ENCODE measurements around the gene ARID5B. TPM values are rescaled to one million over a fixed set of nuclear protein-coding genes. Genes with fewer than 3 reads are reported as not detected.
A peak's percentile ranks its signal among the peaks of the same experiment; 100 is the strongest.

ARID5B gene
- 9.4 and 11.6 TPM in 2 replicates for total RNA-seq

- peak; percentile 65 to 70 for DNase-seq (ENCODE audit: low read depth in 2 of 2)
Observed at GRCh38 chr10:61900829-61901792, at the start of gene ARID5B. Gene ARID5B, plus strand, starts transcription at chr10:61901699. Its CDS starts 11 bp downstream, at chr10:61901710.

DNA sequence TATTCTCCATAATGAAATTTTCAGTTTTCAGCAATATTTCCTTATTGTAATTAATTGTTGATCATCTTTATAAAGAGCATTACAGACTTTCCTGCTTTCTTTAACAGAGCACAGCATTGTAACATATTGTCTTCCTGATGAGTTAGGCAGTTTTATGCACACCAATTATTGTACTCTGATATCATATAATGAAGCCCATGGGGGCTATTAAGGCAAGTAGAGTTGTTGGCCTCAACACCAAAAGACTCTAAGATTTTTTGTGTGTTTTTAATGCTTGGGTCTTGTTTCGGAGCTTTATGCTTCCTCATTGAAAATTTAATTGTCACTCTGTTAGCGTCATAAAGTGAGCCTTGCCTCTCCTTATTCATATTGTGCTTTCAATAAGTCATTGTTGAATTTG, 49.2 kb upstream of the ARID5B start:
- no peak for DNase-seq (ENCODE audit: low read depth in 2 of 2)

DNA sequence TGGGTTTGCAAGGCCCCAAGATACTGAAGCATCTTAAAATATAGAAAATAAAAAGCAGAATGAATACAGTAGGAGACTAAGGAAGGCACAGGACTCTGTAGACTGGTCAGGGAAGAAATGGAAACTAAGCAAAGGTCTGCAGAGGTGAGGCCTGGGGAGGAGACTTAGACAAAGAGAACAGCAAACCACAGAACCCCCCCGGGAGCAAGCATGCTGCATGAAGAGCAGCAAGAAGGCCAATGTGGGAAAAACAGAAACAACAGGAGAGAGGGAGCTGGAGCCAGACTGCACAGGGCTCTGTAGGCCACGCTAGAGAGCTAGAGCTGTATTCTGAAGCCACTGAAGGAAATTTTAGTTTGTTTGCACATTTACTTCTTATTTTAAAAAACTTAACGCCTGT, 45.7 kb upstream of the ARID5B start:
- DNase-seq (ENCODE audit: low read depth in 2 of 2) = no peak

- DNase-seq (ENCODE audit: low read depth in 2 of 2) = no peak
Observed at GRCh38 chr10:61857746-61858145, 43.8 kb upstream of the ARID5B start.

GRCh38 chr10:61859786-61860185, 41.7 kb upstream of the ARID5B start:
- no peak for DNase-seq (ENCODE audit: low read depth in 2 of 2)

GRCh38 chr10:61860964-61861758, 40.3 kb upstream of the ARID5B start:
- no peak for DNase-seq (ENCODE audit: low read depth in 2 of 2)

DNA sequence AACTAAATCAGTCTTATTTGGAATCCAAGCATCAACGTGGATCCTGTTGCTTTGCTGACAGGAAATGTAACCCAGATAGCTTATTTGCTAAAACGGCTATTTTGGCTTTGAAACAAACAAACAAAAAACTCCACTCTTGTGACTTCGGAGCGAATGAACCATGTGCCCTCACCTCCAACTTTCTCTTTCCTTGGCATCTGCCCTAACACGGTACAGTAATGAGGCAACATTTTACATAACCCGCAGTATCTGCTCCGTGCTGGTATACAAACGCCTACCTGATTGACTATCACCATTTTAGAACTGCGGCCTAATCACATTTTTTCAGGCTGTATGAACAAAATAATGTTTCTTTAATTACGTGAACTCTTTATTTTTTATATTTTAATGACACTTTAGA, 37.5 kb upstream of the ARID5B start:
- DNase-seq (ENCODE audit: low read depth in 2 of 2) = no peak

GRCh38 chr10:61866700-61867368, 34.7 kb upstream of the ARID5B start:
- no peak for DNase-seq (ENCODE audit: low read depth in 2 of 2)

DNA sequence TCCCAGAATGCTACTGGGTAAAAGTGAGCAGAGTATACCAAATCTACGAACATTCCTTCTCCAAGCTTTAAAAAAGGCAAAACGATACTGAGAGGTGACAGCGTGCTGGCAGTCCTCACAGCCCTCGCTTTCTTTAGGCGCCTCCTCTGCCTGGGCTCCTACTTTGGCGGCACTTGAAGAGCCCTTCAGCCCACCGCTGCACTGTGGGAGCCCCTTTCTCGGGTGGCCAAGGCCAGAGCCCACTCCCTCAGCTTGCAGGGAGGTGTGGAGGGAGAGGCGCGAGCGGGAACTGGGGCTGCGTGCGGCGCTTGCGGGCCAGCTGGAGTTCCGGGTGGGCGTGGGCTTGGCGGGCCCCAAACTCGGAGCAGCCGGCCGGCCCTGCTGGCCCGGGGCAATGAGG, 34.1 kb upstream of the ARID5B start:
- peak in 1 of 2 donors; percentile 5 for DNase-seq (ENCODE audit: low read depth in 2 of 2)

DNA sequence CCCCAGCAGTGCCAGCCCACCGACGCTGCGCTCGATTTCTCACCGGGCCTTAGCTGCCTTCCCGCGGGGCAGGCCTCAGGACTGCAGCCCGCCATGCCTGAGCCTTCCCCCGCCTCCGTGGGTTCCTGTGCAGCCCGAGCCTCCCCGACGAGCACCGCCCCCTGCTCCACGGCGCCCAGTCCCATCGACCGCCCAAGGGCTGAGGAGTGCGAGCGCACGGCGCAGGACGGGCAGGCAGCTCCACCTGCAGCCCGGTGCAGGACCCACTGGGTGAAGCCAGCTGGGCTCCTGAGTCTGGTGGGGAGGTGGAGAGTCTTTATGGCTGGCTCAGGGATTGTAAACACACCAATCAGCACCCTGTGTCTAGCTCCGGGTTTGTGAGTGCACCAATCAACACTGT, 33.7 kb upstream of the ARID5B start:
- DNase-seq (ENCODE audit: low read depth in 2 of 2) = peak; percentile 2 to 53

- no peak for DNase-seq (ENCODE audit: low read depth in 2 of 2)
Observed at GRCh38 chr10:61869041-61869675, 32.3 kb upstream of the ARID5B start.

- peak in 1 of 2 donors; percentile 19 for DNase-seq (ENCODE audit: low read depth in 2 of 2)
Observed at GRCh38 chr10:61869774-61870525, 31.5 kb upstream of the ARID5B start.

GRCh38 chr10:61870526-61870895, 31.0 kb upstream of the ARID5B start:
- DNase-seq (ENCODE audit: low read depth in 2 of 2) = no peak

DNA sequence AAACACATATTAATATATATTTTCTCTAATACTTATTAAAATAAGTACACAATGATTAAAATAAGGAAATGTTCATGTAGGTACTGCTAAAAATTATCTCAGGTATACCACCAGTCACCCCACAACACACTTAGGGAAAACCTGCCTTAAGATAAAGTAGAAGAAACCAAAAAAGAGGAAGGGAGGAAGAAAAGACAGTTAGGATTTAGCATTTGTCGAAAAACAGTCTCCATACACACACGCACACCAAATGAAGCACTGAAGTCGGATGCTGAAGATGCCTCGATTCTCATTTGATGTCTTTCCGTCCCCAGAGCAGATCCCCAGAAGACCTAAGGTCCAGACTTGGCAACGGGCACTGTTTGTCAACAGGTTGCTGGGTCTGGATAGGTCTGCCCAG, 30.0 kb upstream of the ARID5B start:
- no peak for DNase-seq (ENCODE audit: low read depth in 2 of 2)

GRCh38 chr10:61877887-61878739, 23.4 kb upstream of the ARID5B start:
- DNase-seq (ENCODE audit: low read depth in 2 of 2) = no peak

DNA sequence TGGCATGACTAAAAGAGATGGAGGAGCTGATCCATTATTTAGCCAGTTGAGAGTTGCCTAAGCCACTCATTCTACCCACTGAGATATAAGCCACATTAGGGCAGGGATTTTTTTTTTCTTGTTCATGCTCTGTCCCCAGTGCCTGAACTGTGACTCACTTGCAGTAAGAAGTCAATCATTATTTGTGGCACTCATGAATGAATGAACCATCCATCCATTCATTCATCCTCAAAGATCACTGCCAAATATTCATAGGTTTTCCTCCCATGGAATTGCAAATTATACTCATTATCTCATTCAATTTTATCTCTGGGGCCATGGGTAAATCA, 22.8 kb upstream of the ARID5B start:
- DNase-seq (ENCODE audit: low read depth in 2 of 2) = no peak

- DNase-seq (ENCODE audit: low read depth in 2 of 2) = no peak
Observed at GRCh38 chr10:61882621-61883370, 18.7 kb upstream of the ARID5B start.

DNA sequence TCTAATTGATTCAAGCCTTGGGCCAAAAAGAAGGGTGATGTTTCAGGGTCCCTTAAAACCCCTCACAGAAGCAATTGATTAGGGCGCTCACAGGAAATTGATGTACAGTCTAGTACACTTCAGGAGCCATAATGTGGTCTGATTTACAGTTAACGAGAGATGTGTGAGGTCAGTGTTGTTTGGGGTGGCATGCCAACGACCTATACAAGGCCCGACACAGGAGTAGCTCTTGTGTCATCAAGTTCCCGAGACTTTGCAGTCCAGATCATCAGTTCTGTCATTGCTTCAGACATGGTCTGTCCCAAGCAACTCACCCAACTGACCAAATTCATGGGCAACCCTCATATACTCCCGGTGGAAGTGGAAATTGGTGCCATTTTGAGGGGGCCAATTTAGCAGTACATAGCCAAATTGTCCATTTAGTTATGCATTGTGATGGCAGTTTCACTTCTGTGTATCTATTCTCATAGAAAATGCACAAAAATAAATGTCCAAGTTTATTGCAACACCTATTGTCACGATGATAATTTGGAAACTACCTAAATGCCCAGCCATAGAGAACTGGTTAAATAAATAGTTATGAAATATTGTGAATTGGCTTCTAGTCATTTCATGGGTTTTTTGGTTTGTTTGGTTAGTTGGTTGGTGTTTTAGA, 18.0 kb upstream of the ARID5B start:
- DNase-seq (ENCODE audit: low read depth in 2 of 2) = no peak

DNA sequence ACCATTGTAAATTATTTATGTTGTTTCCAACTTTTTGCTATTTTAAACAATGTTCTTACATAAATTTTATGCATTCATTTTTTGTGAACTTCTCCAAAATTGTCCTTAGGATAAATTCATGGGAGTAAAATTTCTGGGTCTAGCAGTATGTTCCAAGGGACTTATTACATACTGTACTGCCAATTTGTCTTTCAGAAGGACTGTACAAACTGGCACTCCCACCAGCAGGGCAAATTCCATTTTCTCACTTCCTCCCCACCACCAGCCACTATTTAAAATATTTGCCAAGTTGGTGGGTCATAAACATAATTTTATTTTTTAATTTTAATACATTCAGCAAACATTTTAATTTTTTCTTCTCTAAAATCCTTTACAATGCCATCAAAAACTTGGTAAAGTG, 13.7 kb upstream of the ARID5B start:
- DNase-seq (ENCODE audit: low read depth in 2 of 2) = no peak

Measured in dermis microvascular lymphatic vessel endothelial cell (primary cell).